Measurements from ENCODE around the gene ITPR2.

ITPR2 gene

DNA sequence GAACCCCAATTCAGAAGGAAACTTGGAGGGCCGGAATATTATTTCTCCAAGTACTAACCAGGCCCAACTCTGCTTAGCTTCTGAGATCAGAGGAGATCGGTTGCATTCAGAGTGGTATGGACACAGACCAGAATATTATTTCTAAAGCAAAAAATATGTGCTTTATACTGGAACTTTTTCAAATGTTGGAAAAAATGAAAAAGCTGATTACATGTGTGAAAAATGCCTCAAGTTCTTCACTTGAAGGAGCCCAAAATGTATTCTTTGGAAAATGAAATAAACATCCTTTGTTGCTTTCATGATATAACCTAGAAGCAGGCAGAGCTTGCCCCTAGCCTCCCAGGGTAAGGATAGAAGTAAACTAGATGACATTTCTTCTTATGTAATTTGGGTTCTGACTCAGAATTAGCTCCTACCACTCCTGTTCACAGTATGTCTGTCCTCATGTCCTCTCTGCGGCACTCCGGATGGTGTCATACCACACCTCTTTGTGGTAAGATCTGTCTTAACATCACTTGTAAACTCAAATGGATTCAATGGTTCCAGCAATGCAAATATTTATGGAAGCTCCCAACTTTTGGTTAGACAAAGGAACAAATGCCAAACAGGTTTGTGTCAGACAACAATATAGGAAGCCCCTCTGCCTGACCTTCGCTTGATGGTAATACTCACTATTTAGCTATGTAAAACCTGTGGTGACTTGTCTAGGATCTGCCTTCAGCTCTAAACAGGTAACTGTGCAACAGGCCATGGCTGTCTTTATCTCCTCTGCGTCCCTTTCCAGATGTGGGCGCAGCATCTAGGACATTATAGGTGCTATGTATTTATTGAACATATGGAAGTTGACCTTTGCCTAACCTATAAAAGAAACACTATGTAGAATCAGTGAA is 459.1 kb downstream of the ITPR2 start:
- no peak for DNase-seq

DNA sequence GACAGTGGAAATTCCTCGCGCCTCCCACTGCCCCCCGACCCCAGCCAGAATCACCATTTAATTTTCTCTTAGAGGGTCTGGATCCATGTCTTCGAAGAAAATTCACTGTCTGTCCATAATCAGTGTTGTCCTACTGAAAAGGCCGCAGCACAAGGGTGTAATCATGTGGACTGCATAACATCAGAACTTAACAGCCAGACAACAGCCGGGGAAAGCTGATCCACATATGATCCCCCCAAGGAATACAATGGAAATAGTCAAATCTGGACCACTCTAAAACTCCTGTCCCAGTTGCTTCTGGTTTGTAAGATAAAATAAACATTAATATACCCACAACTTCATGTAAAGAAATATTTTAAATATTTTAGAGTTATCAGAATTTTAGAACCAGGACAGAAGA is 460.1 kb downstream of the ITPR2 start:
- no peak for DNase-seq

DNA sequence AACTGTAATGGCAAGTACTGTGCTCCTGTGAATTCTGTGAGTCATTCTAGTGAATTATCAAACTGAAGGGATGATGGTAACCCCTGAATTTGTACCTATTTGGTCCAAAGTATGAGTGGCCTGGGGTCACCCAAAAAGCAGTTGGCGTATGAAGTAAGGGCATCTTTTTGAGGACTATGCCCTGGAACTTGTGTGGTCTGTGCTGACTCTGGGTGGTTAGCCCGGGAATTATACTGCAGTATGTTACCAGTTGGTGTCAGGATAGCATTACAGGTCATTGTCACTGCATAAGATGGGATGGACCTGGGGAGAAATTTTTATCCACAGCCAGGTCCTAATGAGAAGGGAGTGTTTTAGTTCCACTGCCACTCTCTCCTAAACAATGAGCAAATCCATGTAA is 462.9 kb downstream of the ITPR2 start:
- DNase-seq: no peak

DNA sequence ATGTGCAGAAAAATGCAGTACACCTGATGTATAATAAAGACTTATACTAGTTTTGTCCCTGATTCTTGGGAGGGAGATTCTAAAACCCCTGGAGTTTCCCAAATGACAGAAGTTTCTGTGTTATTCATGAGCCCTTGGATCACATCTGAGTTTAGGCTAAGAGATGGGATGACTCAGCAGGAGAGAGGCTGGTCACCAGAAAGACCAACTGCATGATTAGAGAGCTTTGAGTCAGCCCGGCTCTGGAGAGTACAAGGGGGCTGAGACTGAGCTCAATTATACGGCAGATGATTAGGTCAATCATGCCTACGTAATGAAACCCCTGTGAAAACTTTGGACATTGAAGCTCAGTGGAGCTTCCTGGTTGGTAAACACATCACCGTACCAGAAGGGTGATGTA is 463.4 kb downstream of the ITPR2 start:
- DNase-seq: no peak

DNA sequence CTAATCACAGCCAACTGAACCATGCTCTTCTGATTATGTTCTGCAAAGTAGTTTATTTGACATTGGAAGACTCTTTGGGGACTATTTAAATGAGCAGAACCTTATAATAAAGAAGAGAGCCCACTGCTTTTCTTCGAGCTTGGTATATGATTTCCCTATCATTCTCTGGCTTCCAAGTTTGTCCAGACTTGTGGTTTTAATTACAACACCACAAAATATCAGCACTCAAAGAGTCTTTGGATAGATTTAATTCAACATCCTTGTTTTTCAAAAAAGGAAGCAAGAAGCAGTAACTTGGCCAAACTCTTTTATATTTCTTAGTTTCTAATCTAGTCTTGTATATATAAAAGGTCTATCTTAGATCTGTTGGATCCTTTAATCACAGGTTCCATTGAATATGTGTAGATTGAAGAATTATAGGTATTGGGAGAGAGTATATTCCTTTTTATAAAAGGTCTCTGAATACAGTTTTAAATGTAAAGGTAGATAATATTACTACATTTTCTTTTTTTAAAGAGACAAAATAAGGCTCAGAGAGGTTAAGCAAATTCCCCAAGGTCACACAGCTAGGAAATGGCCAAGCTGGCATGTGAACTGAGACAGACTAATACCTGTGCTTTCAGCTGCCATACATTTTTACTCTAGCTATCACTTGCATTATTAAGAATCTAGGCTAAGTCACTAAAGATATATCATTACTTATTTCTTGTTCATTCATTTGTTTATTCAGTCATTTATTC is 464.8 kb downstream of the ITPR2 start:
- DNase-seq: no peak

DNA sequence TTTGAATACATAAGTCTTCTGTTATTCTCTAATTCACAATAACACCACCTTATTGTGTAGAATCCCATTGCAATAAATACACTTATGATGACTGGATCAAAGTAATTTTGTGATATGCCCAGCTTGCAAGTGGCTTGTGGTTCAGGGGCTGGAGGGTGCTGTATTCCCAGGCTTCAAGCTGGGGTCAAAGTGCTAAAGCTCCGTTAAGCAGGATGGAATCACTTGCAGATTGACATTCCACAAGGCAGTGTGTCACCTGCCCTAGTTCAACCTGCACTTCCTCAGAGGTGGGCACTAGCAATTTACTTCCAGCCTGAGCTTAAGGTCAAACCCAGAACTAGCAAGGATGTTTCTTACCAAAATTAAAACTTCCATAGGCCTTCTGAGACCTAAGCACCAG is 471.0 kb downstream of the ITPR2 start:
- DNase-seq: no peak

DNA sequence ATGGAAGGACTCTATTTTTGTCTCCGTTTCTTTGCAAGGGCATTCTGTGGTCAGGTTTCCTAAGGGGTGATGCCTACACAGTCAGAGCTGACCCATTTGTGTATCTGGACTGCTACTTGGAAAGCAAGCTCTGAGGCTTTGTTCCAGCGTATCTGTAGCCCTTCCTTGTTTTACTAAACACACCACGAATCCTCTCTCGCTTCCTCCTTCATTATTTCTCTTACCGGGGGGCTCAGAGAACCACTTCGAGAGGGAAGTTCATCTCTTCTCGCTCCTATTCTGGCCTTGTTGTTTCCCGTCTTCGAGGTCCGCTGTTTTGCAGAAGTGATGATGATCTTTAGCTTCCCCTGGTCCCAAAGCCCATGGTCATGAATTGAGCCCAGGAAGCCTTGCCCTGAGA is 472.9 kb downstream of the ITPR2 start:
- DNase-seq: no peak

DNA sequence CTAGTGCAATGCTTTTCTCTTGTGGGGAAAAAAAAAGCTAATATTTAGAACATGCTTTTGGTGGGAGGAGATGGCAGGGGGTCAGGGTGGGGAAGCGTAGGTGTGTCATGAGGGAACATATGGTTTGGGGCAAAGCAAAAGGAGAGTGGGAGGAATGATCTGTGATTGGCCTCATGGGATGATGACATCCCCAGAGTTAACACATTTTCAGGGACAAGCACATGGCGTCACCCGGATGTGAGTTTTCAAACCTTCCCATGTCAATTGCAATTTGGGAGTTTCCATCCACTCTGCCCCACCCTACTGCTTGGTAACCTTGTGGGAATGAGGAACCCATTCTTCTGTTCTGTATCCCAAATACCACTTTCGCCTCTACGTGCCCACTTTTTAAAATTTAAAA is 473.4 kb downstream of the ITPR2 start:
- DNase-seq: no peak

DNA sequence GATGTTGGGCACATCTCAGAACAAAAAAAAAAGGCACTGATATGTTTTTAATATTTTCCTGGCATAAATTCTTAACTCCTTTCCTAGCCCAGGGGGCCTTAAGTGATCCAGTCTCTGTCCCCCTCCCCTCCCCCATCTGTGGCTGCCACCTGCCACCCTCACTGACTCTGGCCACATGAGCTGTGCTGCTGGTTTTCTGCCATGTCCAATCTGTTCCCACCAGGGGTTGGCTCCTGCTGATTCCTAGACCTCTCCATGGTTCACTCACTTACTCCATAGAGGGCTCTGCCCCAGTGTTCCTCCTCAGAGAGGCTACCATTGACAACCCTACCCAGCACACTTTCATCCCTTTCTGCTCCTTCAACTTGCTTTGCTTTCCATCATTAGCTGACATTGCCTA is 474.3 kb downstream of the ITPR2 start:
- DNase-seq: no peak

DNA sequence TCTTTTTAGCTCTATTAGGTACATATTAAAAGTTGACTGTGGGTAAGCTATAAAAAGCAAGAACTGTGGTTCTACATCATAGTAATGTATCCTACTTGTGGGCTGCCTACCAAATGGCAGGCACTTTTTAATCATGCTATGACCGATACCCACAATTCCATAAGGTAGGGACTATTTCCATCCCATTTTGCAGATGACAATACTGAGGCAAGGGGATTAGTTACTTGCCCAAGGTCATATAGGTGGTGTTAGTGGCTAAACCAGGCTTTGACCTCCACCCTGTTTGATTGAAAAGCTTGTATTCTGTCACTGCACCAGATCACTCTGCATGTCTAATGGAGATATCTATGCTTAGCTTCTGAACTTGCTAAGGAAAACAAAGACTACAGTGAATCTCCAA is 485.7 kb downstream of the ITPR2 start:
- no peak for DNase-seq

DNA sequence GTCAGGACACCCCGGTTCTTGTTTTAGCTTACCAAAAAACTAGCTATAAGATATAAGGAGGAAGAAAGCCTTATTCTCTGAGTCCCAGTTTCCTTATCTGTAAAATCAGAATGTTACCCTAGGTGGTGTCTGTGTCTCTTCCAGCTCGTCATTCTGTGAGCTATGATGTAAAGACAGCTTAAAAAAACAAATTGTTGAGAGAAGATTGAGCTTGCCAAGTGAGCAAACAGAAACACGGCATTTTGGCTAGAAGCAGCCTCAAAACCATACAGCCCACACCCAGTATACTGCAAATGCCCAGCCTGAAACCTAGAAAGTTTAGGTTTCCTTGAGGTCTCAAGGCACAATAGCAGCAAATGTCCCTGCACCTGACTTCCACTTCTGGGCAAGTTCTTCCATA is 486.3 kb downstream of the ITPR2 start:
- no peak for DNase-seq

DNA sequence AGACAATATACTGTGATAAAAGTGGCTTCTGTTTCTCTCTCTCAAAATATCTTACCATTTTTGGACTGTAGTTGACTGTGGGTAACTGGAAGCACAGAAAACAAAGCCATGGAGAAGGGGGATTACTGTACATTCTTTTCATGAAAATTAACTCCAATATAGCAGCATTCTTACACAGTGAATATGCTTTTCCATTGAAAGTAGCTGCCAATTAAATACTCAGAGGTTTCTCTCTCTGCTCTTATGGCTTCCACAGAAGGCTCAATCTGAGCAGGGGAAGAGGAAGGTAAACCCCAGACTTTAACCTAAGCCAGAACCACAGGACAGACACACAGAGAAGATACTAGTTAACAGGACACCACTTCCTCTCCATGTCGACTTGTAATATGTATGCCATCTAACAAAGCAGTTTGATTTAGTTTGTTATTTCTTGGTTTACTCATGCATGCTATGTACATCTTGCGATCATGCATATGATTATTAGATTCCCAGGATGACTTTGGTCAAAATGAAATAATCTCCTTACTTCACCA is 487.5 kb downstream of the ITPR2 start:
- DNase-seq: no peak

DNA sequence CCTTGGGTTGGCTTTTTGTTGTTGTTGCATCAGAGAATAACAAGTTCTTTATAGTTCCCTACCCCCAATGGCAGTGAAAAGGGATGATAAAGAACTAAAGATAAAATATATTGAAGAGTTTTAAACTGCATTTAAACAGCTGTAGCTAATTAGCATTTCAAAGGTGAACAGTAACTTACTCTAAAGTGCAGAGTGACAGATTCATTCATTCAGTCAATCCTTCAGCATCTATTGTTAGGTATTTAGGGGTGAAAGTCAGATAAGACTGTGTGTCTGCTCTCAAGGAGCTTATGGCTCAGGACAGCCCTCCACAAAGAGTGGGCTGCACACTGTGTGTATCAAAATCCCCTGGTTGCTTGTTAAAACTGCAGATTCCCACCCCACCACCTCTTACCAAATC is 491.5 kb downstream of the ITPR2 start:
- no peak for DNase-seq

DNA sequence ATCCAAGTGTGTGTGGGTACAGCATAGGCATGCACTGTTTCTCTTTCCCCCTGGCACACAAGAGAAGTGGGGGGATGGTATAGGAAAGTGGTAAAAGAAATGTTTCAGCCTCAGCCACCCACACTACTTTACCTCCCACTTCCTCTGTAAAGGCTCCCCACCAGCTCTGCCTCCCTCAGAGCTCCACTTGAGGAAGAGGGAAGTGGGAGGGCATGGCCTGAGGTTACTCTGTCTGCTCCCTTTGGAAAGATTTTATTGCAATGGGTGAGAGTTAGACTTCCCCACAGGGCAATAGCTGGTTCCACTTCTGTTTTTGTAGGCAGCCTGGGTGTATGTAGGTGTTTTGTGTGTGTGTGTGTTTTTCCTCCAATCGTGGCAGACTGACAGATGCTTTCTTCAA is 492.3 kb downstream of the ITPR2 start:
- peak; percentile 15 for DNase-seq

DNA sequence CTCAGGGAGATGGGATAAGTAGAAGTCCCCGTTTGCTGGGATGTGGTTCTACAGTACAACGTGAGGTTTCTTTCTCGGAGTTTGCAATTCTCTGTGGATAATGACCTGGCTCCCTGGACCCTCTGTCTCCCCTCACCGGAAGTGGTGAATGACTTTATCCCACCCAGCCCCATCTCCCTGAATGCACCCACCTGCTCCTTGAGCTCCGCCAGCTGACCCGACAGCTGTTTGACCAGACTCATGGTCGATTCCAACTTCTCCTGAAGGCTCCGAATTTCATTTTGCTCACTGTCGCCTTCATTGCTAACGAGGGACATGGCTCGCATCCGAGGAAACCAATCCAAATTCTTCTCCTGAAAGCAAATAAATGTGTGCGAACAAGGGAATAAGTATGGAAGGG is 493.0 kb downstream of the ITPR2 start:
- DNase-seq: no peak

DNA sequence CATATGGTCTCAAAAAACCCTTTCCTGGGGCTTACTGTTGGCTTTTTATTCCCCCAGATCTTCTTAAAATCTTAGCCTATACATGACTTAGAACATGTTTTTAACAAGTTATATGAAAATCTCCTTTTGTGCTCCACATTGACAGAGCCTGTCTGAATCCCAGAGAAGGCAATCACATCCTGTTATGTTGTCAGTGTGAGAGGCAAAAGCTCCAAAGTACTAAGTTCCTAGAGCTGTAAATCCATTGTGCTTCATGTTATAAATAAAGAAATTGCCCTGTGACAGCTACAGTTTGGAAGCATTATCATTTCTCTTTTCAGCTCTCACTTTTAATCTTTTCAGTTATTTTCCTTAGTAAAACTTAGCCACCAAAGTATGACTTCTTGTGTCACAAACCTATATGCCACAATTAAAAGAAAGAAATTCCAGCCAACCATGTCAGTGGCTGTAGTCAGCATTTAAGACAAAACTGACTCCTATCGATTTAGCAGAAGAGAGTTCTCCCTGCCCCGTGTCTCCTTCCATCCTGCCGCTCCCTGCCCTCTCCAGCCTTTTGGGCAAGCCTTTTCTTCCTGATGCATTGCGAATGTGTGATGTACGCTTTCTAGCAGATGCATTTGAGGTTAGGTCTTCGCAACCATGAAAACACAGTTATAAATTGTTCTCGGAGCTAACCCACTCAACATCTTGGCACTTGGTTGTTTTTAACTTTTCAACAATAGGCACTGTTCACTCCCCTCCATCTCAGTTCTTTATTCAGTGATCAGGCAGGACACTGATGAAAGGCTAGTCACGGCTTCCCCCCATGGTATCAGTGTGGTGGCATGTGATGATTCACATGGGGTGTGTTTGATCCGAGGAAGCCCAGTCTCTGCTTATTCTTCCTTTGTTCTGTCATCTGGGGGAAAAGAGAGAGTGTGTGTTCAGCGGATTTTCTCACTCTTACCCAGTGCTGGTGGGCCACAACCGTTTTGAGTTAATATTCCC is 494.1 kb downstream of the ITPR2 start:
- DNase-seq: no peak

DNA sequence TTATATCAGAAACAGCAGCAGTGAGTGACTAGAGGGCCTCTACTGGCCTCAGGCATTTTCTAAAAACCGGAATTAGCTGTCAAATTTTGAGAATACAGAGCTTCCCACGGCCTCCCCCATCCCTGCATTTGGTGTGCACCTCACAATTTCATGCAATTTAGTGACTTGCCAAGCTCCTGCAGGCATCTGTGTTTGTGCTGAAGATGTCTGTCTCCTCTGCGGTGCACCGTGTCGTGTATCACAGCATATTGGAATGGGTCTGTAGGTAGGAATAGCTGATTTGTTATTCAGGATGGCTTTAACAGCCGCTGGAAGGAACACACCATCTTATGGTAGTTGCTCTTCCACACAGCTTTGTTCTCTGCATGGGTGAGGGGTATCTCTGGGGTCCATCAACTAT is 497.3 kb downstream of the ITPR2 start:
- no peak for DNase-seq

DNA sequence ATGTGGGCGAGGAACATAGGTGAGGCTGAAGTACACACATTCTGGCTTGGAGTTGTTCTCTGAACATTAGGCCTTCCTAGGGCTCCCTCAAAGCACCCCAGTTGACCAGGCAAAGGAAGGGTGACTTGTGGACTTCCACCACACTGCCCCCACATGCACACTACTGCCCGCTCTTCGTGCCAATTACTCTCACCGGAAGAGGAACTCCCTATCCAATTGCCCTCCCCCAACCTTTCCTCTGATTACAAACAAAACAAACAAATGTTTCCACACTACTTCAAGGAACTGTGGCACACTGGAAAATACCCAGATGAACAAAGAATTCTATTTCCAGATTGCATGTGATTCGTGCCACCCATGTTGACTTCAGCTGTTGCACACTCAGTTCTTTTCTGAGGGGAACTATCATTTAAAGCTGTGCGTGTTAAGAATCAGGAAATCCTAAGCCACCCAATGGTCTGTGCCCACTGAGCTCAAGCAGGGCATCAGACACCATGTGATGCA is 498.3 kb downstream of the ITPR2 start:
- DNase-seq: no peak

DNA sequence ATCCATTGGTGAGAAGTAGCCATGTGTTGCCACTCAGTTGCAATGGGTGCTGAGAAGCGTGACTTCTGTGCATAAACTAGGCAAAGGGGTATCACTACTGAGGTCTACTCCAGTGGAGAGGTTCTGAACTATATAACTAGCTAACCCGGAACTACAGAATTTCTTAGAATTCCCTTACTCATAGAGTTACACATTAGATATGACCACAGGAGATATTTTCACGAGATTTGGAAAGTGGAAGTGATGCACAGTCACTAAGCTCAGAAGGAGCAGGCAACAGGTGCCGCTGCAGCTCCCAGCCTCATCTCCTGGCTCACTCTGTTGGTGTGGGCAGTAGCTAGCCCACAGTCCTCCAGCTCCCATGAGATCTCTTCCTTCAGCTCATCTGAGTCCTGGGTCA is 501.0 kb downstream of the ITPR2 start:
- DNase-seq: no peak

DNA sequence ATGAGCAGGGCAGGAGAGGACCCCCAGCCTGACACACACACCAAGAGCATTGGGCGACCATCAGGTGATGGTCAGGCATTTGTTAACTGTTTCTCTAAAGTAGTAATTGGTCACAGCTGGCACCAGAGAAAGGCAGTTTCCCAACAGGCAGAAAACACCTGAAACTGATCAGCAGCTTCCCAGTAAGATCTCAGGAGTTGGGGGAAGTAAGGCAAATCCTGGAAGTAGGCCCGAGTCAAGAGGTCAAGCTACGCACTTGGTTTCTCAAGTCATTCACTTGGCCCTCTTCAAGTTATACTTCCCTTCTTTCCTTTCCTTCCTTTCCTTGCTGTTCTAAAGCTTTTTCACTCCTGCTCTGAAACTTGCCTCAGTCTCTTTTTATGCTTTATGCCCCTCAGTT is 501.9 kb downstream of the ITPR2 start:
- no peak for DNase-seq

DNA sequence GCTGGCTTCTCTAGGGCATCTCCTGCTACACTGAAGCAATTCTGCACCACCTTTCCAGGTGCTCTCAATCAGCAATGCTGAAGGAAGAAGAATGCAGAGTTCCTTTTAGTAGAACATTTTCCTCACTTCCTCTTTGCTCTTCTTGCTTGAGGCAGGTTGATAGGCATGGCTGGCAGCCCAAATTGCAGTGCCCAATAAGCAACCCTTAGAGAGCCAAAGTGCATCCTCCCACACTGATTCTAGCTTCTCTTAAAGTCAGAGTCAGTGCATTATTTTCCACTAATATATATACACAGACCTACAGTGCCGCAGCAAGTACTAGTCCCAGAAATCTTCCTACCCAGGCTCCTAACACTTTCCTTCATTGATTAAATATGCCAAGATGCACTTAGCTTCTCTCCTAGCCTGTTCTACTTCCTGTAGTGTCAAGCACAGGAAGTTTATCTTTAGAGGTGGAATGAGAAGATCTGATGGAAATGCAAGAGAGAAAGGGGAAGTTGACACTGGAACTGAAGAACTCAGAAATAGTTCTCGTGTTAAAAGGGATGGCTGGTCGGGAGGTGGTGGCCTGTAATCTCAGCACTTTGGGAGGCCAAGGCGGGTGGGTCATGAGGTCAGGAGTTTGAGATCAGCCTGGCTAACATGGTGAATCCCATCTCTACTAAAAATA is 504.9 kb downstream of the ITPR2 start:
- DNase-seq: peak; percentile 71

DNA sequence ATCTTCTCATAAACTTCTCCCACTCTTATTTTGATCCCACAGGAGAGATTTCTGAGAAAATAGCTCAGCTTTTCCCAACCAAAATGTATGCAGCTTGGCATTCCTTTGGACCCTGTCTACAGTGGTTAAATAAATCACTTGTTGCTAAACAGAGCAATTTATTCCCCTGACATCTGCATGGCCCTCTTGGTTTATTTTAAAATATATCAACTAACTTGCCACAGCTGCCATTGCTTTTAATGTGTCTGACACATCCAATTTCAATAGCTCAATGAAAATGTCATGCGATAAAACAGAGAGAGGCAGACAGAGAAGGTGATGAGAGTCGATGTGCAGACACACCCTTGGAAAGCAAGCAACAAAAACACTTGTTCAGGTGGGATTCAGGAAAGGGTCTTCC is 509.3 kb downstream of the ITPR2 start:
- DNase-seq: no peak
